HEK293 (cell line): ENCODE results near the gene PRR27.

ENCODE experiments used
- MEIS1 ChIP-seq: sonication (generic); formaldehyde crosslinking; IDR thresholded peaks from 2 replicates; pipeline ENCODE4 v1.8.1; 2022; ENCODE audit warnings: missing genetic modification reagents, mild to moderate bottlenecking, borderline replicate concordance
- MYNN ChIP-seq: fragments of 450-650 bp; formaldehyde crosslinking; IDR thresholded peaks from 2 replicates; pipeline ENCODE4 v1.5.1; 2016; ENCODE audit warnings: missing biosample characterization, missing genetic modification characterization, borderline replicate concordance
- YY1 ChIP-seq: fragments of 450-650 bp; formaldehyde crosslinking; IDR thresholded peaks from 2 replicates; pipeline ENCODE4 v1.5.1; 2018; ENCODE audit warnings: missing biosample characterization, missing genetic modification characterization
- ZBTB1 ChIP-seq: fragments of 450-650 bp; formaldehyde crosslinking; IDR thresholded peaks from 2 replicates; pipeline ENCODE4 v1.5.1; 2016; ENCODE audit warnings: missing biosample characterization, missing genetic modification characterization
- ZFP37 ChIP-seq: fragments of 450-650 bp; formaldehyde crosslinking; IDR thresholded peaks from 2 replicates; pipeline ENCODE4 v1.5.1; 2016; ENCODE audit warnings: missing biosample characterization, missing genetic modification characterization
- ZFP69B ChIP-seq: fragments of 450-650 bp; formaldehyde crosslinking; IDR thresholded peaks from 2 replicates; pipeline ENCODE4 v1.5.1; 2016; ENCODE audit warnings: missing biosample characterization, missing genetic modification characterization
- ZNF558 ChIP-seq: fragments of 450-650 bp; formaldehyde crosslinking; IDR thresholded peaks from 2 replicates; pipeline ENCODE4 v1.5.1; 2016; ENCODE audit warnings: missing biosample characterization, missing genetic modification characterization
- TF ChIP-seq, protein P1 (sequence below): fragments of 450-650 bp; formaldehyde crosslinking; IDR thresholded peaks from 2 replicates; pipeline ENCODE4 v1.5.1; 2016; ENCODE audit warnings: missing biosample characterization, missing genetic modification characterization
- TF ChIP-seq, protein P2 (sequence below): fragments of 450-650 bp; formaldehyde crosslinking; IDR thresholded peaks from 2 replicates; pipeline ENCODE4 v1.5.1; 2016; ENCODE audit warnings: missing biosample characterization, missing genetic modification characterization
- TF ChIP-seq, protein P3 (sequence below): fragments of 450-650 bp; formaldehyde crosslinking; IDR thresholded peaks from 2 replicates; pipeline ENCODE4 v1.5.1; 2016; ENCODE audit warnings: missing biosample characterization, missing genetic modification characterization

DNA sequence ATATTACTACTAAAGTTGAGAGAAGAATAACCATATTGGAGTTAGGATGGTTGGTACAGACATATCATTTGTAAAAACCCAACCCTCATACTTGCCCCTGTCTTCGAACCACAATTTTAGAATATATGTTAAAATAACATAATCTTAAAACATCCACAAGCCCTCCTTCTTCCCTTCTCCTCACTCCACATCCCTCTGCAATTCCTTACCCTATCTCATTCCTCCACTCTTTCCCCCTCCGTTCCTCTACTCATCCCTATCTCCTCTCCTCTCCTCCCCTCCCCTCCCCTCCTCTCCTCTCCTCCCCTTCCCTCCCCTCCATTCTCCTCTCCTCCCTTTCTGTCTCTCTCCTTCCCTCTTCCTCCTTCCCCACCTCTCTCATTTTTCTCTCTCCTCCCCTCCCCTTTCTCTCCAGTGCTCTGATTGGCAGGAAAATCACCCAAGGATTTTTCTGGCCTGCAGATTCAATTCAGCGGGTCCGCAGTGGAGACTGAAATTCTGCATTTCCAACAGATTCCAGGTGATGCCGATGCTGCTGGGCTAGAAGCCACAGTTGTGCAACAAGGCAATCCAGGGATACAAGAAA is 24.1 kb downstream of the PRR27 start:
- no peak for TF ChIP-seq YY1 (tag by site-specific recombination)
- TF ChIP-seq, protein P1, sequence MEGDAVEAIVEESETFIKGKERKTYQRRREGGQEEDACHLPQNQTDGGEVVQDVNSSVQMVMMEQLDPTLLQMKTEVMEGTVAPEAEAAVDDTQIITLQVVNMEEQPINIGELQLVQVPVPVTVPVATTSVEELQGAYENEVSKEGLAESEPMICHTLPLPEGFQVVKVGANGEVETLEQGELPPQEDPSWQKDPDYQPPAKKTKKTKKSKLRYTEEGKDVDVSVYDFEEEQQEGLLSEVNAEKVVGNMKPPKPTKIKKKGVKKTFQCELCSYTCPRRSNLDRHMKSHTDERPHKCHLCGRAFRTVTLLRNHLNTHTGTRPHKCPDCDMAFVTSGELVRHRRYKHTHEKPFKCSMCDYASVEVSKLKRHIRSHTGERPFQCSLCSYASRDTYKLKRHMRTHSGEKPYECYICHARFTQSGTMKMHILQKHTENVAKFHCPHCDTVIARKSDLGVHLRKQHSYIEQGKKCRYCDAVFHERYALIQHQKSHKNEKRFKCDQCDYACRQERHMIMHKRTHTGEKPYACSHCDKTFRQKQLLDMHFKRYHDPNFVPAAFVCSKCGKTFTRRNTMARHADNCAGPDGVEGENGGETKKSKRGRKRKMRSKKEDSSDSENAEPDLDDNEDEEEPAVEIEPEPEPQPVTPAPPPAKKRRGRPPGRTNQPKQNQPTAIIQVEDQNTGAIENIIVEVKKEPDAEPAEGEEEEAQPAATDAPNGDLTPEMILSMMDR (tag by site-specific recombination): no peak
- no peak for TF ChIP-seq ZFP69B (tag by site-specific recombination)
- TF ChIP-seq, protein P2, sequence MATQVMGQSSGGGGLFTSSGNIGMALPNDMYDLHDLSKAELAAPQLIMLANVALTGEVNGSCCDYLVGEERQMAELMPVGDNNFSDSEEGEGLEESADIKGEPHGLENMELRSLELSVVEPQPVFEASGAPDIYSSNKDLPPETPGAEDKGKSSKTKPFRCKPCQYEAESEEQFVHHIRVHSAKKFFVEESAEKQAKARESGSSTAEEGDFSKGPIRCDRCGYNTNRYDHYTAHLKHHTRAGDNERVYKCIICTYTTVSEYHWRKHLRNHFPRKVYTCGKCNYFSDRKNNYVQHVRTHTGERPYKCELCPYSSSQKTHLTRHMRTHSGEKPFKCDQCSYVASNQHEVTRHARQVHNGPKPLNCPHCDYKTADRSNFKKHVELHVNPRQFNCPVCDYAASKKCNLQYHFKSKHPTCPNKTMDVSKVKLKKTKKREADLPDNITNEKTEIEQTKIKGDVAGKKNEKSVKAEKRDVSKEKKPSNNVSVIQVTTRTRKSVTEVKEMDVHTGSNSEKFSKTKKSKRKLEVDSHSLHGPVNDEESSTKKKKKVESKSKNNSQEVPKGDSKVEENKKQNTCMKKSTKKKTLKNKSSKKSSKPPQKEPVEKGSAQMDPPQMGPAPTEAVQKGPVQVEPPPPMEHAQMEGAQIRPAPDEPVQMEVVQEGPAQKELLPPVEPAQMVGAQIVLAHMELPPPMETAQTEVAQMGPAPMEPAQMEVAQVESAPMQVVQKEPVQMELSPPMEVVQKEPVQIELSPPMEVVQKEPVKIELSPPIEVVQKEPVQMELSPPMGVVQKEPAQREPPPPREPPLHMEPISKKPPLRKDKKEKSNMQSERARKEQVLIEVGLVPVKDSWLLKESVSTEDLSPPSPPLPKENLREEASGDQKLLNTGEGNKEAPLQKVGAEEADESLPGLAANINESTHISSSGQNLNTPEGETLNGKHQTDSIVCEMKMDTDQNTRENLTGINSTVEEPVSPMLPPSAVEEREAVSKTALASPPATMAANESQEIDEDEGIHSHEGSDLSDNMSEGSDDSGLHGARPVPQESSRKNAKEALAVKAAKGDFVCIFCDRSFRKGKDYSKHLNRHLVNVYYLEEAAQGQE (tag by site-specific recombination): no peak
- no peak for TF ChIP-seq ZFP37 (tag by site-specific recombination)
- TF ChIP-seq MYNN (tag by site-specific recombination): no peak
- TF ChIP-seq ZNF558 (tag by site-specific recombination): no peak
- TF ChIP-seq, protein P3, sequence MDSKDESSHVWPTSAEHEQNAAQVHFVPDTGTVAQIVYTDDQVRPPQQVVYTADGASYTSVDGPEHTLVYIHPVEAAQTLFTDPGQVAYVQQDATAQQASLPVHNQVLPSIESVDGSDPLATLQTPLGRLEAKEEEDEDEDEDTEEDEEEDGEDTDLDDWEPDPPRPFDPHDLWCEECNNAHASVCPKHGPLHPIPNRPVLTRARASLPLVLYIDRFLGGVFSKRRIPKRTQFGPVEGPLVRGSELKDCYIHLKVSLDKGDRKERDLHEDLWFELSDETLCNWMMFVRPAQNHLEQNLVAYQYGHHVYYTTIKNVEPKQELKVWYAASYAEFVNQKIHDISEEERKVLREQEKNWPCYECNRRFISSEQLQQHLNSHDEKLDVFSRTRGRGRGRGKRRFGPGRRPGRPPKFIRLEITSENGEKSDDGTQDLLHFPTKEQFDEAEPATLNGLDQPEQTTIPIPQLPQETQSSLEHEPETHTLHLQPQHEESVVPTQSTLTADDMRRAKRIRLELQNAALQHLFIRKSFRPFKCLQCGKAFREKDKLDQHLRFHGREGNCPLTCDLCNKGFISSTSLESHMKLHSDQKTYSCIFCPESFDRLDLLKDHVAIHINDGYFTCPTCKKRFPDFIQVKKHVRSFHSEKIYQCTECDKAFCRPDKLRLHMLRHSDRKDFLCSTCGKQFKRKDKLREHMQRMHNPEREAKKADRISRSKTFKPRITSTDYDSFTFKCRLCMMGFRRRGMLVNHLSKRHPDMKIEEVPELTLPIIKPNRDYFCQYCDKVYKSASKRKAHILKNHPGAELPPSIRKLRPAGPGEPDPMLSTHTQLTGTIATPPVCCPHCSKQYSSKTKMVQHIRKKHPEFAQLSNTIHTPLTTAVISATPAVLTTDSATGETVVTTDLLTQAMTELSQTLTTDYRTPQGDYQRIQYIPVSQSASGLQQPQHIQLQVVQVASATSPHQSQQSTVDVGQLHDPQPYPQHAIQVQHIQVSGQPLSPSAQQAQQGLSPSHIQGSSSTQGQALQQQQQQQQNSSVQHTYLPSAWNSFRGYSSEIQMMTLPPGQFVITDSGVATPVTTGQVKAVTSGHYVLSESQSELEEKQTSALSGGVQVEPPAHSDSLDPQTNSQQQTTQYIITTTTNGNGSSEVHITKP: no peak
- no peak for TF ChIP-seq ZBTB1 (tag by site-specific recombination)
- no peak for TF ChIP-seq MEIS1 (CRISPR knock-in tag)
